ENCODE results near the gene COMMD7.

Gene COMMD7

DNA sequence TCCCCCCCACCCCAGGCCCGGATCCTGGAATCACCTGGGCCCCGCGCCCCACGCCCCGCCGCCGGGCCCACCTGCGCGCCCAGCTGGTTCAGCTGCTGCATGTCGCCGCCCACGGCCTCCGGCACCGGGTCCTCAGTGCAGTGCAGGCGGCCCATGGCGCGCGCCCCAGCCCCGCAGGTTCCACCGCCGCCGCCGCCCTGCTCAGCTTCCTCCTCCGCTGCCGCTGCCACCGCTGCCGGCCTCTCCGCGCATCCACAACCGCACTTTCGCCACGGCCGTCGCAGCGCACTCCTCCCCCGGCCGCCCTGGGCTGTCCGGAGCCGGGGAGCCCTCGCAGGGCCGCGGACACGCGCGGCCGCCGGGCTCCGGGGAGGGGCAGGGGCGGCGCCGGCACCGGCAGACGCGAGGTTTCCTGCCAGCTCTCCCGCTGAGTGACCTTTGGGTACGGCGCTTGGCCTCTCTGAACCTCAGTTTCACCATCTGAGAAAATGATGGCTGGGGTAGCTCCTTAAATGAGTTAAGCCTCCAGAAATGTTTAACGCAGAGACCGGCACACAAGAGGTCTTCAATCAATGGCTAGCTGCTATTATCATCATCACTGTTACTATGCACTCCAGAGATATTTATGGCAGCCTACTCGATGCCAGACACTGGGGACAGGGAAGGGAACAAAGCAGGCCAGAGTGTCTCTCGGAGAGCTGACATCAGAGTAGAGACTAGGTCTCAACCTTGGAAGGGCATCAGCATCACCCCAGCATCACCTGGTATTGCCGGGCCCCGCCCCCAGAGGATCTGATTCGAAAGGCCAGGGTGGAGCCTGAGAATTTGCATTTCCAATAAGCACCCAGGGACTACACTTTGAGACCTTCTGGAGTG is at the start of gene COMMD7:
Gene COMMD7, minus strand, starts transcription at position 231 of the 876 bp plus-strand sequence. Its CDS starts 76 bp downstream, at position 155.
- peak; percentile 37 to 43 for DNase-seq (ENCODE audit: low read depth in 2 of 2, low spot score in 1 of 2)

- no peak for DNase-seq (ENCODE audit: low read depth in 2 of 2, low spot score in 1 of 2)
These were observed 49.6 kb upstream of the COMMD7 start for GRCh38 chr20:32792731-32793458.

GRCh38 chr20:32792316-32792715 is 49.0 kb upstream of the COMMD7 start:
- no peak for DNase-seq (ENCODE audit: low read depth in 2 of 2, low spot score in 1 of 2)

GRCh38 chr20:32790751-32791057 is 47.4 kb upstream of the COMMD7 start:
- no peak for DNase-seq (ENCODE audit: low read depth in 2 of 2, low spot score in 1 of 2)

- peak; percentile 50 to 54 for DNase-seq (ENCODE audit: low read depth in 2 of 2, low spot score in 1 of 2)
These were observed 46.9 kb upstream of the COMMD7 start for GRCh38 chr20:32789896-32790750.

DNA sequence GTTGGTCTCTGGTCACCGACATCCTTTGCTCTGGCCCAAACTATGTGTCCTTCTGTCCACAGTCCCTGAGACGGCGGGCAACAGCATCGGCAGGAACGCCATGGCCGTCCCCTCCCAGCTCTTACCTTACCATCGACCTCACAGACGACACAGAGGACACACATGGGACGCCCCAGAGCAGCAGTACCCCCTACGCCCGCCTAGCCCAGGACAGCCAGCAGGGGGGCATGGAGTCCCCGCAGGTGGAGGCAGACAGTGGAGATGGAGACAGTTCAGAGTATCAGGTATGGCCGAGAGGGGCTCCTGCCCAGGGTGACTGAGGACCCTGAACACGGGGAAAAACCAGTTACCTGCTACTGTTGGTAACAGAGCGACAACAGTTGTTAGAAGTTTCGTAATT is 43.9 kb upstream of the COMMD7 start:
- no peak for DNase-seq (ENCODE audit: low read depth in 2 of 2, low spot score in 1 of 2)

GRCh38 chr20:32786059-32786760 is 42.9 kb upstream of the COMMD7 start:
- DNase-seq (ENCODE audit: low read depth in 2 of 2, low spot score in 1 of 2): no peak

DNA sequence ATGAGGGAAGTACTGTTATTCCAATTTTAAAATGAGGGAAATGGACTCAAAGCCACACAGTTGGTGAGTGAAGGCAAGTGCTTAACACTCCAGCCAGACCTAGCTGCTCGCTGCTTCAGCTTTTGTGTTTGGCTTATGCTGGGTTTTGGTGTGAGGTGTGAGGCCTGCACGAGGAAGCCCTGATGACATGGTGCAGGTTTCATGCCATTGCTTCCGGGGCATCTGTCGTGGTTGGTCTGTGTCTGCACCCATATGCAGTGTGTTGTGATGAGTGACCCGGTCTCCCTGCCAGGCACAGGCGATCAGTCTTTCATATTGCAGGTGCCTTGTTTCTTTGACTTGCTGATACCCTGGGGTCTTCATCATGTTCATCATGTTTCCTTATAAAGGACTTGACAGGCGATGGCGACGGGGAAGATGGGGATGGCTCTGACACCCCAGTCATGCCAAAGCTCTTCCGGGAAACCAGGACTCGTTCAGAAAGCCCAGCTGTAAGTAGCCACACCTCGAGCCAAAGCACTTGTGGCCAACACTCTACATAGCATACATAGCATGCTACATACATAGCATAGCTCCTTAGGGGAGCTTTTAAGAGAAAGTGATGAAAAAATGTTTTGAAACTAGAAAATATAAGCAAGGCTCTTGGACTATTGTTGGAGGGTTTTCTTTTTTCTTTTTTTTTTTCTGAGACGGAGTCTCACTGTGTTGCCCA is 41.3 kb upstream of the COMMD7 start:
- DNase-seq (ENCODE audit: low read depth in 2 of 2, low spot score in 1 of 2): no peak

GRCh38 chr20:32780749-32781655 is 37.7 kb upstream of the COMMD7 start:
- no peak for DNase-seq (ENCODE audit: low read depth in 2 of 2, low spot score in 1 of 2)

DNA sequence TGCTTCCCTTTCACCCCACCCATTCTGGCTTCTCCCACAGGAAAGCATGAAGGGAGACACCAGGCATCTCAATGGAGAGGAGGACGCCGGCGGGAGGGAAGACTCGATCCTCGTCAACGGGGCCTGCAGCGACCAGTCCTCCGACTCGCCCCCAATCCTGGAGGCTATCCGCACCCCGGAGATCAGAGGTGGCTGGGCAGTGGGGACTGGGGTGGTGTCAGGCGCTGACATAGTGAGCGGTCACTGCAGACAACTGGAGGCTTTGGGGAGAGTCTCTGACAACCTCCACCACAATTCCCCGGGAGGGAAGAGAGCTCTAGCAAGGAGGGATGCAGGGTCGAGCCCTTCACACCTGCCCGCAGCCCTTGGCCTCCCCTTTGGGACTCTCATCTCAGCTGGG is 37.0 kb upstream of the COMMD7 start:
- DNase-seq (ENCODE audit: low read depth in 2 of 2, low spot score in 1 of 2): no peak

DNA sequence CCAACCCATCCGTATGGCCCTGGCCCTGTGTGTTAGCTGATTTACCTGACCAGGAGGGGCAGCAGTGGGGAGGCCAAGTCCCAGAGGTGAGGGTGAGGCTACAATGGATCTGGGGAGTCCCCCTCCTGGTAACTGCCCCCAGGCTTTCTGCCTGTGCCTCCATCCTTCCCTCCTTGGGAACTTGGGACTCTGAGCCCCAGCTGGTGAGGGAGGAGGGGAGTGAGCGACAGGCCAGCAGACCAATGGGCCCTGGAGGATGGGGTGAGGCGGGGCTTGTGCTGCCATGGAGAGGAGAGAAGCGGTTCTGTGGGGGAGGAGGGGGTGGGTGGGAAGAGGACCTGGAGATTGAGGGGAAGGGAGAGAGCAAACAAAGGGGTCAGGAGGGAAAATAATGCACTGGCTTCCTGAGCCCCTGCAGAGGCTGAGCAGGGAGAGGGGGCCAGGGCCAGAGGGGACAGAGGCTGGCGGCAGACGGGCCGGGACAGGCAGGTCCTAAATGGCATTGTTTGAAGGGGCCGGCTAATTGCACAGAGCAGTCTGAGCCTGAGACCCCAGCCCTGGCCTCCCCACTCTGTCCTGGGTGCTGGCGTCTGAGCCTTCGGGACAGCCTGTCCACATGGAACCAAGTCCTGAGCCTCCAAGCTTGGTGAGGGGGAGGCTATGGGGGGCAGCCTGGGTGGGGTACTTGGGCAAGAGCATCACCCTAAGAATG is 36.4 kb upstream of the COMMD7 start:
- DNase-seq (ENCODE audit: low read depth in 2 of 2, low spot score in 1 of 2): no peak

- no peak for DNase-seq (ENCODE audit: low read depth in 2 of 2, low spot score in 1 of 2)
These were observed 34.1 kb upstream of the COMMD7 start for GRCh38 chr20:32777177-32777956.

DNA sequence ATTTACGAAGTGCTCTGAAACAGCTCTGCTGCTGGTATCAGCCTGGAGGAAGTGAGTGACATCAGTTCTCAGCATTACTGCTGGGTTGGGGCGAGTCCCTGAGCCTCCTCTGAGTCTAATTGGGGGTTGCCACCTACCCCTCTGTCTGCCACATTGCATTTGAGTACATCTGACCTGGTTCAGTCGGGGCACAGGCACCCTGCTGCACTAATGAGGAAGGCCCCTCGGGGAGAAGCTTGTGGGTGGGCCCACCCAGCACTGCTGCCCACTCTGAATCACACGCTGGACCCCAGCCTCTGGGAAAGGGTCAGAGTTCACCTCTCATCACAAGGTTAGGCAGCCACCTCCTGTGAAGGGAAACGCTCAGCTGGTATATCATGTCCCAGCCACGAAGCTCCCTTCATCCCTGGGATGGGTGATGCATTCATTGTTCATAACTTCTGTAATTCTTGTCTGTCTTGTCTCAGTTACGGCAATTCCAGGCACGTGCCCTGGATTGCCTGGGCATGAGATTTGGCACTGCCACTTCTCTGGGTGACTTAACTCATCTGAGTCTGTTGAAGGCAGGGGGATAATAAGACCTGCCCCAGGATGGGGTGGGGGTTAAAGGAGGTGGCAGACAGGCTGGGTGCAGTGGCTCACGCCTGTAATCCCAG is 32.2 kb upstream of the COMMD7 start:
- DNase-seq (ENCODE audit: low read depth in 2 of 2, low spot score in 1 of 2): no peak

GRCh38 chr20:32773855-32774254 is 30.6 kb upstream of the COMMD7 start:
- no peak for DNase-seq (ENCODE audit: low read depth in 2 of 2, low spot score in 1 of 2)

DNA sequence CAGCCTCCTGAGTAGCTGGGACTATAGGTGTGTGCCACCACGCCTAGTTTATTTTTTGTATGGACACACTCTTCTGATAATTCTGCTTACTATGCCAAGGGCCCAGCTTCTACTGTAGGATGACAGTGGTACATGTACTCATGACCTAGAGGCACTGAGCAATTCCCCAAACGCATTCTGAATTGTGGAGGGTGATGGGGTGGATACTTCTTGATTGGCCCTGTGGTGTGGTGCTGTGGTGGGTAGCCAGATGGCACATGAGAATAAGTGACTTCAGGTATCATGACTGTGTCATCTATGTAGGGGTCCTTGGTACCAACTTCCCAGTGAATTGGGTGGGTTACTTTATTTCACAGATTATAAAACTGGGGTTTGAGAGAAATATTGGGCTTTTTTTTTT is 30.0 kb upstream of the COMMD7 start:
- no peak for DNase-seq (ENCODE audit: low read depth in 2 of 2, low spot score in 1 of 2)

DNA sequence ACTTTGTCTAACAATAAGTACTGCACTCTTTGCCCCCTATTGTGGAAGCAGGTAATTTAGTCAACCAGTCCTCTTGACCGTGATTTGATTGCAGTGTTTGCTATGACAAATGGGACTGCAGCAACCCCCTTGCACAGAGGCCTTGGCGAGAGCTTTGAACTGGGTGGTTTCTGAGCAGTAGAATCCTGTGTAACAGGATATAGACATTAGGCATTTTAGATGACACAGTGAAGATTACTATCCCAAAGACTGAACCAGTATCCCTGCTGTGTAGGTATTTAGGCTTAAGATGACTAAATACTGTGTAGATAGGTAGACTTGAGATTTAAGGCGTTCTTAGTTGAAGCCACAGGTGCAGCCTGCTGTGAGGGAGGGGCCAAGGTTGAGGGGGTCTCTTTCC is 28.8 kb upstream of the COMMD7 start:
- DNase-seq (ENCODE audit: low read depth in 2 of 2, low spot score in 1 of 2): no peak

DNA sequence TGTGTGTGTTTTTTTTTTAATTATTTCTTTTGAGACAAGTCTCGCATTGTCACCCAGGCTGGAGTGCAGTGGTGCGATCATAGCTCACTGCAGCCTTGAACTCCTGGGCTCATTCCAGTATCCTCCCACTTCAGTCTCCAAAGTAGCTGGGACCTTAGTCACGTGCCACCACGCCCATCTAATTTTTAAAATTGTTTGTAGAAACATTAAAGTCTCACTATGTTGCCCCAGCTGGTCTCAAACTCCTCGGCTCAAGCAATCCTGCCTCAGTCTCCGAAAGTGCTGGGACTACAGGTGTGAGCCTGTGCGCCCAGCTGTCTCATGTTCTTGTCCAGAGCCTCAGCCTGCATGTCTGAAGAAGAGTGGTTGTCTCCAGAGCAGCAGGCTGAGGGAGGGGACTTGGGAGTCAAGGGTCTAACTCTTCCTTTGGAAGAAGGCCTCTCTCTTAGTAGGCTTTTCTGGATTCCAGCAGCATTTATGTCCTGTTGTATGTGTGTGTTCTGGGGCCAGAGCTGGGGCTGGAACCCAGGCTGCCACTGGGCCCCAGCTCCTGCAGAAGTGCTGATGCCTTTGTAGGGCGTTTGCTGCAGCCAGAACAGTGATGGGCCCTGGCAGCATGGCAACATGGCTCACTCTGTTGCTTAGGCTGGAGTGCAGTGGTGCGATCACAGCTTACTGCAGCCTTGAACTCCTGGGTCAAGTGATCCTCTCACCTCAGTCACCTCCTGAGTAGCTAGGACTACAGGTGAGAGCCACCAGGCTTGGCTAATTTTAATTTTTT is 24.3 kb upstream of the COMMD7 start:
- no peak for DNase-seq (ENCODE audit: low read depth in 2 of 2, low spot score in 1 of 2)

Data from stimulated activated CD8-positive, alpha-beta memory T cell treated with anti-CD3 and anti-CD28 coated beads, Interleukin-4, amount 100 ng/mL, for 4 hours (primary cell).